Measurements from ENCODE around the gene TMEM183A. TPM values are rescaled to one million over a fixed set of nuclear protein-coding genes. Genes with fewer than 3 reads are reported as not detected.

Gene TMEM183A
- total and polyA plus RNA-seq, 9 of the 15 experiments (the other 6 are each of a cell fraction or from before 2014, with no cell fraction given): 23.4 to 190 (median 124) TPM

DNA sequence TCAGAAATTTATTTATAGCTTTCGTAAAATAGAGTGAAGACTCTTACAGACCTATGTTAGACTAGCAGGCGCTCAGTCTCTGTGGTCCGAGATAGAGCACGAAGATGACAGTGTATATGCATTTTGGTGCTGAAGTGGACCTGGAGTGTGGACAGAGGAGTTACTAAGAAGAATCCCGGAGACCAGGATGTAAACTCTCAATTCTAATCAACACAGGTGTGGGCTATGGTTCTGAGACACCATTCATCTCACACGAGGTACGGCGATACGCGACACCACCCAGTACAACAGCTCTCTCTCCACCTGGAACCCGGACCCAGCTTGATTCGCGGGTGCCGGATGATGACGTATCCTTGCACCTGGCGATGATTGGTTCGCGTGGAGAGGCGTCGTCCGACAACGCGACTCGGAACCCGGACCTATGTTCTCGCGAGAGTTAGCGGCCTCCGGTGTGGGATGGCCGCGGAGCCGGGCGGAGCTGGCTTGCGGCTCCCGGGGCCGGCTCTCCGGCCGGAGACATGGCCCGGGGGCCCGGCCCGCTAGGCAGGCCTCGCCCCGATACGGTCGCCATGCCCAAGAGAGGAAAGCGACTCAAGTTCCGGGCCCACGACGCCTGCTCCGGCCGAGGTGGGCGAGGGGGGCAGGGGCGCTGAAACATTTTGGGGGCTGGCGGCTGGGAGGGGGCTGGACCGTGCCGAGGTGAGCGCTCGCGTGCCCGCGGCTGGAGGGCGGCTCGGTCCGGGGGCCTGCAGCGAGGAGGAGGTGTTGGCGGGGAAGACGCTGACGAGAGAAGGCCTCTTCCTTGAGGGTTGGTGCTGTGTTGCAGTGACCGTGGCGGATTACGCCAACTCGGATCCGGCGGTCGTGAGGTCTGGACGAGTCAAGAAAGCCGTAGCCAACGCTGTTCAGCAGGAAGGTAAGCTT is at the start of gene TMEM183A (continued):
- TF ChIP-seq, protein P1, sequence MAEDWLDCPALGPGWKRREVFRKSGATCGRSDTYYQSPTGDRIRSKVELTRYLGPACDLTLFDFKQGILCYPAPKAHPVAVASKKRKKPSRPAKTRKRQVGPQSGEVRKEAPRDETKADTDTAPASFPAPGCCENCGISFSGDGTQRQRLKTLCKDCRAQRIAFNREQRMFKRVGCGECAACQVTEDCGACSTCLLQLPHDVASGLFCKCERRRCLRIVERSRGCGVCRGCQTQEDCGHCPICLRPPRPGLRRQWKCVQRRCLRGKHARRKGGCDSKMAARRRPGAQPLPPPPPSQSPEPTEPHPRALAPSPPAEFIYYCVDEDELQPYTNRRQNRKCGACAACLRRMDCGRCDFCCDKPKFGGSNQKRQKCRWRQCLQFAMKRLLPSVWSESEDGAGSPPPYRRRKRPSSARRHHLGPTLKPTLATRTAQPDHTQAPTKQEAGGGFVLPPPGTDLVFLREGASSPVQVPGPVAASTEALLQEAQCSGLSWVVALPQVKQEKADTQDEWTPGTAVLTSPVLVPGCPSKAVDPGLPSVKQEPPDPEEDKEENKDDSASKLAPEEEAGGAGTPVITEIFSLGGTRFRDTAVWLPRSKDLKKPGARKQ (CRISPR knock-in tag; IDR thresholded peaks at IDR 0.05): no peak
- no peak for TF ChIP-seq MCM3 (IDR thresholded peaks at IDR 0.05)
- no peak for TF ChIP-seq ZNF561 (CRISPR knock-in tag; conservative IDR thresholded peaks at IDR 0.05)
- TF ChIP-seq, protein P2, sequence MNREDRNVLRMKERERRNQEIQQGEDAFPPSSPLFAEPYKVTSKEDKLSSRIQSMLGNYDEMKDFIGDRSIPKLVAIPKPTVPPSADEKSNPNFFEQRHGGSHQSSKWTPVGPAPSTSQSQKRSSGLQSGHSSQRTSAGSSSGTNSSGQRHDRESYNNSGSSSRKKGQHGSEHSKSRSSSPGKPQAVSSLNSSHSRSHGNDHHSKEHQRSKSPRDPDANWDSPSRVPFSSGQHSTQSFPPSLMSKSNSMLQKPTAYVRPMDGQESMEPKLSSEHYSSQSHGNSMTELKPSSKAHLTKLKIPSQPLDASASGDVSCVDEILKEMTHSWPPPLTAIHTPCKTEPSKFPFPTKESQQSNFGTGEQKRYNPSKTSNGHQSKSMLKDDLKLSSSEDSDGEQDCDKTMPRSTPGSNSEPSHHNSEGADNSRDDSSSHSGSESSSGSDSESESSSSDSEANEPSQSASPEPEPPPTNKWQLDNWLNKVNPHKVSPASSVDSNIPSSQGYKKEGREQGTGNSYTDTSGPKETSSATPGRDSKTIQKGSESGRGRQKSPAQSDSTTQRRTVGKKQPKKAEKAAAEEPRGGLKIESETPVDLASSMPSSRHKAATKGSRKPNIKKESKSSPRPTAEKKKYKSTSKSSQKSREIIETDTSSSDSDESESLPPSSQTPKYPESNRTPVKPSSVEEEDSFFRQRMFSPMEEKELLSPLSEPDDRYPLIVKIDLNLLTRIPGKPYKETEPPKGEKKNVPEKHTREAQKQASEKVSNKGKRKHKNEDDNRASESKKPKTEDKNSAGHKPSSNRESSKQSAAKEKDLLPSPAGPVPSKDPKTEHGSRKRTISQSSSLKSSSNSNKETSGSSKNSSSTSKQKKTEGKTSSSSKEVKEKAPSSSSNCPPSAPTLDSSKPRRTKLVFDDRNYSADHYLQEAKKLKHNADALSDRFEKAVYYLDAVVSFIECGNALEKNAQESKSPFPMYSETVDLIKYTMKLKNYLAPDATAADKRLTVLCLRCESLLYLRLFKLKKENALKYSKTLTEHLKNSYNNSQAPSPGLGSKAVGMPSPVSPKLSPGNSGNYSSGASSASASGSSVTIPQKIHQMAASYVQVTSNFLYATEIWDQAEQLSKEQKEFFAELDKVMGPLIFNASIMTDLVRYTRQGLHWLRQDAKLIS (CRISPR knock-in tag; IDR thresholded peaks at IDR 0.05): peak; percentile 62
- no peak; a peak in 1 of 4 replicates for TF ChIP-seq KDM4B (IDR thresholded peaks at IDR 0.05; ENCODE audit: borderline replicate concordance in 2 of 2, low read depth in 1 of 2)
- TF ChIP-seq, protein P3, sequence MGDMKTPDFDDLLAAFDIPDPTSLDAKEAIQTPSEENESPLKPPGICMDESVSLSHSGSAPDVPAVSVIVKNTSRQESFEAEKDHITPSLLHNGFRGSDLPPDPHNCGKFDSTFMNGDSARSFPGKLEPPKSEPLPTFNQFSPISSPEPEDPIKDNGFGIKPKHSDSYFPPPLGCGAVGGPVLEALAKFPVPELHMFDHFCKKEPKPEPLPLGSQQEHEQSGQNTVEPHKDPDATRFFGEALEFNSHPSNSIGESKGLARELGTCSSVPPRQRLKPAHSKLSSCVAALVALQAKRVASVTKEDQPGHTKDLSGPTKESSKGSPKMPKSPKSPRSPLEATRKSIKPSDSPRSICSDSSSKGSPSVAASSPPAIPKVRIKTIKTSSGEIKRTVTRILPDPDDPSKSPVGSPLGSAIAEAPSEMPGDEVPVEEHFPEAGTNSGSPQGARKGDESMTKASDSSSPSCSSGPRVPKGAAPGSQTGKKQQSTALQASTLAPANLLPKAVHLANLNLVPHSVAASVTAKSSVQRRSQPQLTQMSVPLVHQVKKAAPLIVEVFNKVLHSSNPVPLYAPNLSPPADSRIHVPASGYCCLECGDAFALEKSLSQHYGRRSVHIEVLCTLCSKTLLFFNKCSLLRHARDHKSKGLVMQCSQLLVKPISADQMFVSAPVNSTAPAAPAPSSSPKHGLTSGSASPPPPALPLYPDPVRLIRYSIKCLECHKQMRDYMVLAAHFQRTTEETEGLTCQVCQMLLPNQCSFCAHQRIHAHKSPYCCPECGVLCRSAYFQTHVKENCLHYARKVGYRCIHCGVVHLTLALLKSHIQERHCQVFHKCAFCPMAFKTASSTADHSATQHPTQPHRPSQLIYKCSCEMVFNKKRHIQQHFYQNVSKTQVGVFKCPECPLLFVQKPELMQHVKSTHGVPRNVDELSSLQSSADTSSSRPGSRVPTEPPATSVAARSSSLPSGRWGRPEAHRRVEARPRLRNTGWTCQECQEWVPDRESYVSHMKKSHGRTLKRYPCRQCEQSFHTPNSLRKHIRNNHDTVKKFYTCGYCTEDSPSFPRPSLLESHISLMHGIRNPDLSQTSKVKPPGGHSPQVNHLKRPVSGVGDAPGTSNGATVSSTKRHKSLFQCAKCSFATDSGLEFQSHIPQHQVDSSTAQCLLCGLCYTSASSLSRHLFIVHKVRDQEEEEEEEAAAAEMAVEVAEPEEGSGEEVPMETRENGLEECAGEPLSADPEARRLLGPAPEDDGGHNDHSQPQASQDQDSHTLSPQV (IDR thresholded peaks at IDR 0.05): peak; percentile 79; the same call in 1 of the 2 replicates
- peak in 1 of 2 experiments; percentile 93; a peak in 2 of 4 replicates for TF ChIP-seq TBL1XR1 (IDR thresholded peaks at IDR 0.05; ENCODE audit: low read length in 2 of 2)
- TF ChIP-seq, protein P4, sequence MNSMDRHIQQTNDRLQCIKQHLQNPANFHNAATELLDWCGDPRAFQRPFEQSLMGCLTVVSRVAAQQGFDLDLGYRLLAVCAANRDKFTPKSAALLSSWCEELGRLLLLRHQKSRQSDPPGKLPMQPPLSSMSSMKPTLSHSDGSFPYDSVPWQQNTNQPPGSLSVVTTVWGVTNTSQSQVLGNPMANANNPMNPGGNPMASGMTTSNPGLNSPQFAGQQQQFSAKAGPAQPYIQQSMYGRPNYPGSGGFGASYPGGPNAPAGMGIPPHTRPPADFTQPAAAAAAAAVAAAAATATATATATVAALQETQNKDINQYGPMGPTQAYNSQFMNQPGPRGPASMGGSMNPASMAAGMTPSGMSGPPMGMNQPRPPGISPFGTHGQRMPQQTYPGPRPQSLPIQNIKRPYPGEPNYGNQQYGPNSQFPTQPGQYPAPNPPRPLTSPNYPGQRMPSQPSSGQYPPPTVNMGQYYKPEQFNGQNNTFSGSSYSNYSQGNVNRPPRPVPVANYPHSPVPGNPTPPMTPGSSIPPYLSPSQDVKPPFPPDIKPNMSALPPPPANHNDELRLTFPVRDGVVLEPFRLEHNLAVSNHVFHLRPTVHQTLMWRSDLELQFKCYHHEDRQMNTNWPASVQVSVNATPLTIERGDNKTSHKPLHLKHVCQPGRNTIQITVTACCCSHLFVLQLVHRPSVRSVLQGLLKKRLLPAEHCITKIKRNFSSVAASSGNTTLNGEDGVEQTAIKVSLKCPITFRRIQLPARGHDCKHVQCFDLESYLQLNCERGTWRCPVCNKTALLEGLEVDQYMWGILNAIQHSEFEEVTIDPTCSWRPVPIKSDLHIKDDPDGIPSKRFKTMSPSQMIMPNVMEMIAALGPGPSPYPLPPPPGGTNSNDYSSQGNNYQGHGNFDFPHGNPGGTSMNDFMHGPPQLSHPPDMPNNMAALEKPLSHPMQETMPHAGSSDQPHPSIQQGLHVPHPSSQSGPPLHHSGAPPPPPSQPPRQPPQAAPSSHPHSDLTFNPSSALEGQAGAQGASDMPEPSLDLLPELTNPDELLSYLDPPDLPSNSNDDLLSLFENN (IDR thresholded peaks at IDR 0.05; ENCODE audit: low read depth in 2 of 2, low read length in 2 of 2): peak in 1 of 2 experiments; percentile 63; a peak in 2 of 4 replicates
- TF ChIP-seq RFX1 (IDR thresholded peaks at IDR 0.05): no peak
- no peak for TF ChIP-seq TEAD2 (tag; IDR thresholded peaks at IDR 0.05)
- no peak for TF ChIP-seq POLR3G (IDR thresholded peaks at IDR 0.05; ENCODE audit: extremely low read depth, insufficient read length, insufficient replicate concordance)
- no peak for TF ChIP-seq TARDBP (IDR thresholded peaks at IDR 0.05)
- no peak for TF ChIP-seq LEF1 (IDR thresholded peaks at IDR 0.05)
